Kidney (tissue), 14 donors: ENCODE results near the gene GOLIM4. TPM values are rescaled to one million over a fixed set of nuclear protein-coding genes. Genes with fewer than 3 reads are reported as not detected.

ENCODE experiments used
- DNase-seq, 5 donors: peaks; one replicate each; pipeline ENCODE4 v3.0.0-alpha.2; 2013 to 2020
- FAIRE-seq: peaks from 2 replicates; lab custom pipeline; 2012; peaks lifted over from hg19 to GRCh38; lab: Jason Lieb, UNC
- H3K27ac ChIP-seq, 2 donors: one replicate each; pipeline ENCODE4 v1.7.0; 2013; ENCODE audit warnings: low read depth in 2 of 2, low read length in 2 of 2, inconsistent platforms in 1 of 2
- H3K27me3 ChIP-seq: one replicate; pipeline ENCODE4 v1.7.1; 2013; ENCODE audit warnings: low read length, inconsistent platforms; ENCODE audit not compliant: control insufficient read depth, insufficient read depth
- H3K36me3 ChIP-seq, 3 donors: one replicate each; pipeline versions ENCODE4 v1.7.0 to v1.7.1; 2013; ENCODE audit warnings: low read length in 3 of 3, control low read depth in 1 of 3, inconsistent platforms in 1 of 3; ENCODE audit not compliant: insufficient read depth in 3 of 3, control insufficient read depth in 2 of 3
- H3K4me1 ChIP-seq, 3 donors: one replicate each; pipeline versions ENCODE4 v1.7.0 to v1.7.1; 2013; ENCODE audit warnings: low read length in 3 of 3, inconsistent platforms in 1 of 3, low read depth in 1 of 3; ENCODE audit not compliant: control insufficient read depth in 2 of 3, insufficient read depth in 2 of 3
- H3K4me3 ChIP-seq, 3 donors: one replicate each; pipeline versions ENCODE4 v1.7.0 to v1.8.1; 2013; ENCODE audit warnings: low read length in 3 of 3, control low read depth in 1 of 3, inconsistent platforms in 1 of 3
- H3K9ac ChIP-seq, 3 donors: one replicate each; pipeline versions ENCODE4 v1.7.0 to v1.7.1; 2013; ENCODE audit warnings: low read length in 3 of 3, control low read depth in 1 of 3, inconsistent platforms in 1 of 3
- H3K9me3 ChIP-seq, 3 donors: one replicate each; pipeline versions ENCODE4 v1.7.0 to v1.7.1; 2013; ENCODE audit warnings: low read length in 3 of 3, control low read depth in 1 of 3, inconsistent platforms in 1 of 3; ENCODE audit not compliant: control insufficient read depth in 2 of 3, insufficient read depth in 1 of 3
- CTCF ChIP-seq: IDR thresholded peaks from 3 replicates; pipeline ENCODE4 v1.5.1; 2012; ENCODE audit warnings: mild to moderate bottlenecking, moderate library complexity, borderline replicate concordance; ENCODE audit not compliant: insufficient read depth; ENCODE audit errors: extremely low read depth
- intact Hi-C: fragments of 100-400 bp; cut with DNase I; formaldehyde crosslinking; loops from one replicate; pipeline ENCODE4 v1.11.1; 2022
- polyA plus RNA-seq: library from polyadenylated mRNA; stranded (reverse); fragments of 350-450 nt; fragmentation: Illumina TruSeq; extraction: RNeasy Lipid Tissue Mini Kit (QIAGEN cat#74804); gene quantifications from one replicate; pipeline ENCODE4 v1.2.3, GENCODE V29; 2014; ENCODE audit warnings: low read depth, low replicate concordance; ENCODE audit not compliant: insufficient read depth
- total RNA-seq: library from RNA; stranded (reverse); fragmentation: NEBNext Ultra II Directional; extraction: Animal tissue kit (Norgen Biotek cat#: 25700); gene quantifications from one replicate; pipeline ENCODE4 v1.2.1, GENCODE V29; 2021
- donor health status: control.
- donor health status: control.
- donor health status: control.
- donor health status: control.
- donor health status: control.
- donor health status: DM: yes; HTN: yes; CAD: no.
- donor health status: Normal renal cell carcinoma (clear cell type).

GOLIM4 gene
- total and polyA plus RNA-seq, 2 donors from 2014 or later = 15.5 to 29.9 TPM

DNA sequence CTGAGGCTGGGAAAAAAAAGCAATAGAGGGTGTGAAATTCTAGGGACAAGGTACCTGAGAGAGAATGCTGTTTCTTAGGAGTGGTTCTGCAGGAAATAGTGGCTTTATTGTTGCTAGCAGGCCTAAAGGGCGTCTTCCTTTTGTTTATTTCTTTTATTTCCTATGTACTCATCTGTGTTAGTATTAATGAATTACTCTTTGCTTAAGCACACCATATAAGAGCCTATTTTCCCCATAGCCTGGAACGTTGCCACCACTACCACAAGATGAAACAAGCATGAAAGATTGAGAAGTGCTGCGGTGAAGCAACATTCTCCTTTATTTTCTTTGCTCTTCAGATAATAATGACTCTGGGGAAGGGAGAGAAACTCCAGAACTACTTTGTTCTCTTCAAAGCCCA is 21.3 kb upstream of the GOLIM4 start:
- Histone ChIP-seq H3K9me3 (no peaks in the 10 kb centered on the region), H3K4me3 (no peak overlapping the region), H3K27ac (no peak overlapping the region), H3K9ac (no peak overlapping the region), H3K4me1 (no peaks in the 10 kb centered on the region), H3K27me3 (no peaks in the 10 kb centered on the region), H3K36me3 (no peaks in the 10 kb centered on the region)
- intact Hi-C loops = no loop called here
- TF ChIP-seq CTCF = no peak
- FAIRE-seq = no peak
- DNase-seq = no peak

- H3K4me3 ChIP-seq = no peak overlapping the region
- H3K9ac ChIP-seq = no peak overlapping the region
- DNase-seq (no peak), FAIRE-seq (no peak)
- H3K4me1 ChIP-seq = no peaks in the 10 kb centered on the region
- no peak overlapping the region for H3K27ac ChIP-seq
- TF ChIP-seq CTCF = no peak
- H3K36me3 ChIP-seq = no peaks in the 10 kb centered on the region
- no peaks in the 10 kb centered on the region for H3K27me3 ChIP-seq
- H3K9me3 ChIP-seq = no peaks in the 10 kb centered on the region
- intact Hi-C loops = no loop called here
These were observed 20.6 kb upstream of the GOLIM4 start for GRCh38 chr3:168116279-168116678.

DNA sequence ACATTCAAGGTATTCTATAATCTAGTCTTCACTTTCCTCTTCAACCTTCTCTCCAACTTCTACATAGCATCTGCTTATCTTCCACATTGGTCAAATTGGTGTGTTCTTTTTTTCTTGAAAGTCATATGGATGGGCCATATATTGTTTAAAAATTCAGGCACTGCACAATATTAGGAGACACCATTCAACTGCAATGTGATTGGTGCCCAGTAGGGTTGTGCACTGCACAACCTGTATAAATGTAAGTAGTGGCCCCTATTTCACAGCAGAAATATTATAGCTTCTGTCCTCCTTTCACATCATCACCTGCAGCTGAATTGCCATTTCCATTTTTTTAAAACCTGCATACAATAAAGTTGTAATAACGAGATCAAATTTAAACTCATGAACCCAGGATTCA is 18.1 kb upstream of the GOLIM4 start:
- H3K36me3 ChIP-seq = no peaks in the 10 kb centered on the region
- no peaks in the 10 kb centered on the region for H3K9me3 ChIP-seq

More for the DNA sequence above, 18.1 kb upstream of the GOLIM4 start:
- FAIRE-seq (no peak), DNase-seq (no peak)
- H3K4me1 ChIP-seq = no peaks in the 10 kb centered on the region
- no peaks in the 10 kb centered on the region for H3K27me3 ChIP-seq
- intact Hi-C loops = no loop called here
- no peak overlapping the region for H3K9ac ChIP-seq
- no peak overlapping the region for H3K4me3 ChIP-seq
- no peak for TF ChIP-seq CTCF
- H3K27ac ChIP-seq = no peak overlapping the region
